GM13977 (cell line): ENCODE data around the gene SERTAD1.

Experiments used
- DNase-seq: peaks from one replicate; pipeline ENCODE4 v3.0.0; 2012; ENCODE audit warnings: low spot score
- CTCF ChIP-seq: IDR thresholded peaks from 2 replicates; pipeline ENCODE4 v1.5.1; 2012; ENCODE audit warnings: mild to moderate bottlenecking, control low read depth; ENCODE audit not compliant: insufficient read depth; ENCODE audit errors: extremely low read depth, missing control alignments
- in situ Hi-C: fragments of 300-500 bp; cut with MboI; formaldehyde crosslinking; loops from one replicate; pipeline ENCODE4 v1.12.0; 2022; ENCODE audit warnings: low sequenced_read_pairs, low pct_unique_long_range_greater_than_20kb, mixed read lengths, inconsistent platforms; ENCODE audit not compliant: unreplicated experiment

Gene SERTAD1

GRCh38 chr19:40398417-40399131 is 27.2 kb downstream of the SERTAD1 start:
- no peak for TF ChIP-seq CTCF
- no peak for DNase-seq
- in situ Hi-C loops = no loop called here

GRCh38 chr19:40397568-40397906 is 28.3 kb downstream of the SERTAD1 start:
- TF ChIP-seq CTCF = no peak
- no peak for DNase-seq
- in situ Hi-C loops = no loop called here

- no peak for TF ChIP-seq CTCF
- DNase-seq = no peak
- in situ Hi-C loops = no loop called here
Measured at GRCh38 chr19:40396886-40397567, 28.8 kb downstream of the SERTAD1 start.

GRCh38 chr19:40395956-40396355 is 29.8 kb downstream of the SERTAD1 start:
- DNase-seq = no peak
- TF ChIP-seq CTCF = no peak
- in situ Hi-C loops = no loop called here

- TF ChIP-seq CTCF = no peak
- no peak for DNase-seq
- in situ Hi-C loops = no loop called here
Measured at GRCh38 chr19:40394816-40395210, 31.0 kb downstream of the SERTAD1 start.

GRCh38 chr19:40393894-40394815 is 31.6 kb downstream of the SERTAD1 start:
- in situ Hi-C loops = no loop called here
- no peak for DNase-seq
- no peak for TF ChIP-seq CTCF
